ENCODE data around the gene TMEM183A.

Gene TMEM183A

DNA sequence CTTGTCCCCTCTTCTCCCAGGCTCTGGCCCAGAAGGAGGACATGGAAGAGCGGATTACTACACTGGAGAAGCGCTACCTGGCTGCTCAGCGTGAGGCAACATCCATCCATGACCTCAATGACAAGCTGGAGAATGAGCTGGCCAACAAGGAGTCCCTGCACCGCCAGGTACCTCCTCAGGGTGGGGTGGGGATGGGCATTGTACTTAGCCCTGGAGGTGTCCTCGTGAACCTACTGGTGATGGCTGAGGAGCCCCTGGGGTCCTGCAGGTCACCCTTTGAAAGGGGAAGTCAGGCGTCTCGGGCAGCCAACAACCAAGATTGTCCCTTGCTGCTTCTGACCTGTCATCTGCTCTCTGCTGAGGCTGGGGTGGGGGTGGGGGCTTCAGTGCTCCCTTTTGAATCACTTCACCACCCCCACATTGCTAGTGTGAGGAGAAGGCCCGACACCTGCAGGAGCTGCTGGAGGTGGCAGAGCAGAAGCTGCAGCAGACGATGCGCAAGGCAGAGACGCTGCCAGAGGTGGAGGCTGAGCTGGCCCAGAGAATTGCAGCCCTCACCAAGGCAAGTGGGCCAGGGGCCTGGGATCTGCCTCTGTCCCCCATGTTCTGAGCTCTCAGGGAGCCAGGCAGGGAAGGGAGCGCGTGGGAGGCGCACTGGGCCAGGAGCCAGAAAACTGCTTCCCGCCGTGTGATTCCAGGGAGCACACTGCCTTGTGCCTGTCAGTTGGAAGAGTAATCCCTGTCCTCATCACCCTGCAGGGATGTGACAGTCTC lies 38.8 kb downstream of the TMEM183A start:
- DNase-seq (ENCODE audit: low read depth): no peak

DNA sequence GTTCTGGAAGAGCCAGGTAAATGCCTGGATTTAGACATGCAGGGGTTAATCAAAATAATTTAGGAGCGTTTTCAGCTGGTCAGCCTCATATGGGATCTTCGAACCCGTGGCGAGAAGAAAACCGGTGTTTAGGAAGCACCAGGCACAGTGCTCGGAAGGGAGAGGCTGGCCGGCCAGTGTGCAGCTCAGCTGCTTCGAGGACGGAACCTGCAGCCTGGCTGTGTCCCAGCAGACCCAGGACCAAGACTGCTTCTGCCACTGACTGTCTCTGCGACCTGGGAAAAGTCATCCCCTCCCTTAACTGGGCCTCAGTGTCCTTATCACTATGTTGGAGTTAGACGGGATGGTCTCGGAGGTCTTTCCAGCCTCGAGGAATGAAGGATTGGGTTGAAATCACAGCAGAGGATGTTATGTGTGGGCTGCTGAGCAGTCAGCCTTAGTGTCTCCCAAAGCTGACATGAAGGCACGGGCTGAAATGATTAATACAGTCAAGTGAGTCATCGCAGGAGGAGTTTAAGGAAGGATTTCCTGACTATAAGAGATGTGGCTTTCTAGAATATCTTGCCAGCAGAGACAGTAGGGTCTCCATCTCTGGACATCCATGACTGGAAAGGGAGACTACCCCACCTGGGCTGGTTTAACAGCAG lies 39.9 kb downstream of the TMEM183A start:
- DNase-seq (ENCODE audit: low read depth): peak; percentile 76

DNA sequence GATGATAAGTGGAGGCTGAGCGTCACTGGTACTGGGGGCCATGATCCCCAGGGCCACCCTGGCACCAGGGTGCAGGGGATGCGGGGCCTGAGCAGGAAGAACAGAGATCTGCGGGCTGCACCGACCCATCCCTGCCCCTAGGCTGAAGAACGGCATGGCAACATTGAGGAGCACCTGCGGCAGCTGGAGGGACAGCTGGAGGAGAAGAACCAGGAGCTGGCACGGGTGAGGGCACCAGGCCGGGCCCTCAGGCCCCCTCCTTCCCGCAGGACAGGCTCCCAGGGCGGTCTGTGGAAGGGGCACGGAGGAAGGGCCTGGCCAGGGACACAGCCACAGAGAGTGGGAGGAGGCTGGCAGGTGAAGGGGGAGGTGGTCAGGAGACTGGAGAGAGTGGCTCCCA lies 40.9 kb downstream of the TMEM183A start:
- no peak for DNase-seq (ENCODE audit: low read depth)

DNA sequence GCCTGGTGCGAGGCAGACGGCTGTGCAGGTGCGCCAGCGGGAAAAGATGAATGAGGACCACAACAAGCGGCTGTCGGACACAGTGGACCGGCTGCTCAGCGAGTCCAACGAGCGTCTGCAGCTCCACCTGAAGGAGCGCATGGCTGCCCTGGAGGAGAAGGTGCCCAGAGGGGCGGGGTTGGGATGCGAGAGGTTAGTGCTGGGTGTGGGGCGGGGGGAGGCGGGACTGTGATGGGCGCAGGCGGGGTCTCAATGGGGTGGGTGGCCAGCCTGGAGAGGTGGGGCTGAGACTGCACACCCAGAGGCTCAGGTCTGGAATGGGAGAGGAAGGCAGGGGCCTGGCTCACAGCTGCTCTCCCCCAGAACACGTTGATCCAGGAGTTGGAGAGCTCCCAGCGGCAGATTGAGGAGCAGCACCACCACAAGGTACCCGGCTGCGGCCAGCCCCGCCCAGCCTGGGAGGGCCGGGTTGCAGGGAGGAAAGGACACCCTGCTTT lies 41.4 kb downstream of the TMEM183A start:
- no peak for DNase-seq (ENCODE audit: low read depth)

DNA sequence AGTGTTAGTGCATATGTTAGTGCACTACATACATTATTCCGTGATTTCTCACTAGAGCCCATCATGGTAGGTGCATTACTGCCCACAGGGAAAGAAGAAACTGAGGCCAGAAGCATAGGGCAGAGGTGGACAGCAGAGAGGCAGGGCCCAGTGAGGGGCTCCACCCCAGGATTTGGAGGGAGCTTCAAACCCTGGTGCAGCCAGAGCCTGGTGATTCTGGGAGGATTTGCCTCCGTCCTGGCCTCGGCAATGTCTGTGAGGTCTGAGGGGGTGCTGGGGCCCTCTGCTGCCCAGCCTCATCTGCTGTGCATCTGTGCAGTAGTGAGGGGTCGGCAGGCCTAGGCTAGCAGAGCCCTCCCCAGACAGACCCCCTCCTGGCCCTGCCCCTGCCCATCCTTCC lies 41.9 kb downstream of the TMEM183A start:
- DNase-seq (ENCODE audit: low read depth): no peak

DNA sequence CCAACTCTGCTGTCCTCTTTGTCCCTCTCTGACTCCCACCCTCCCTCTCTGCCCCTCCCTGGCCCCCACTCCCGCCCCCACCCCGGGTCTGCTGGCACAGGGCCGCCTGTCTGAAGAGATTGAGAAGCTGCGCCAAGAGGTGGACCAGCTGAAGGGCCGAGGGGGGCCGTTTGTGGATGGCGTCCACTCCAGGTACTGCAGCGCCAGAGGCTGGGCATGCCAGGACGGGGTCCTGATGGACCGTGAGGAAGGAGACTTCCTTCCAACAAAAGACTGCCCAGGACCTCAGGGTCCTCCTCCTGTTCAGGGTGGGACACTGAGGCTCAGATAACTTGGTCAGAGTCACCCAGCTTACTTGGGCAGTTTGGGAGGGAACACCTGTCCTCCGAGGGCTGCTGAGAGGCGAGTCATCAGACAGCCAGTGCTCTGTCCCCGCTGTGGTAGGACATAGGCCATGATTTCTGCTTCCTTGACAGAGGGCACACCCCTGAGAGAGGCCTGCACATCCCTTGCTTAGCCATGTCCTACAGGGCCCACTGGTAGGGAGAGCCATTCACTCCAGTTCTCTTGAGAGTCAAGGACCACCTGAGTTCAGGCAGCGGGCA lies 42.5 kb downstream of the TMEM183A start:
- no peak for DNase-seq (ENCODE audit: low read depth)

DNA sequence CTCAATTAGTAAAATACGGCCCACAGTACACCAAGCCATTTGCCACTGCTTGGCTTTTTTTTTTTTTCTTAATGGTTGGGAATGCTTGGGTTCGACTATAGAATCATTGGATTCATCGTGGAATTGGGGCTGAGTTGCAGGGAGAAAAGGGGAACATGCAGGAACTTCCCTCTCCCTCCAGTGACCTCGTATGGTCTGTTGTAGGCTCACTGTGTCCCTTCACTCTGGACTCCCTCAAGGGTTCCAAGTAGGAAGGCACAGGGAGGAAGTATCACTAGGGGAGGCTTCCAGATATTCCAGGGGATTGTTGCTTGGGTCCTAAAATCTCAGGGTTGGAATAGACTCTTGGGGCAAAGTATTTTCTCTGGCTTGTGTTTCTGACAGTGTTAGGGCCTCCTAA lies 43.7 kb downstream of the TMEM183A start:
- DNase-seq (ENCODE audit: low read depth): no peak

DNA sequence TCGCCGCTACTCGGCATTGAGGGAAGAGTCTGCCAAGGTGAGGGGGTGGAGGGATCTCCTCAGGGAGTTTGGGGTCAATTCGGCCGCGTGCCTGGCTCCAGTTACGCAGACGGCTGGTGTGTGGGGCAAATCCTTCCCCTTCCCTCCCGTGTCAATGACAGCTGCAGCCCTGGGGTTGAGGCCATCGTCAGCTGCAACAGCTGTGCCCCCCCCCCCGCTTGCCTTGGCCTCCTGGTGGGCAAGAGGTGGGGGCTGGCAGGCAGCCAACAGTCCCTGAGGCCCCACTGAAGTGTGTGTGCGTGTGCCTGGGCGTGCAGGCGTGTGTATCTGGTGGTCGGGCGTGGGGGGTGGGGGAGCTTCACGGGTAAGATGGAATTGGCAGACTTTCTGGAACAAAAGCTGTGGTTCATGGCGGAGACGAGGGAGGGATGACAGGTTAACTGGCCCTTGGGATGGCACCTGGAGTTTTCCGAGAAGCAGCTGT lies 44.7 kb downstream of the TMEM183A start:
- no peak for DNase-seq (ENCODE audit: low read depth)

DNA sequence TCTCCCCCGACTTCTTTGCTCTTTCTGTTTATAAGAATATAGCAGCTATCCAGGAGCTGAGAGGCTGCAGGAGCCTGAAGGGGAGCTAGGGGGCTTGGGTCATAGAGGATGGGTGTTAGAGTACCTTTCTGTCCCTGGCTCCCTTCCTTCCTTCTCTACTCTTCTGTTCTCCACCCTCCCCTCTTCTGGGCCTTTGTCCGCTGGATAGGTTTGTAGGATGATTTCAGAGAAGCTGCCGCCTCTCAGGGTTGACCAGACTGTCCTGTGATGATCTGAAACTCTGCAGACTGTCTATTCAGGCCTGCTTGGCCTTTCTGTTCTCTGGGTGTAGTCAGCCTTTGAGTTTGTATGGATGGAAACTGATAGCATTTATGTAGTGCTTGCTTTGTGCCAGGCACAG lies 45.4 kb downstream of the TMEM183A start:
- DNase-seq (ENCODE audit: low read depth): no peak

DNA sequence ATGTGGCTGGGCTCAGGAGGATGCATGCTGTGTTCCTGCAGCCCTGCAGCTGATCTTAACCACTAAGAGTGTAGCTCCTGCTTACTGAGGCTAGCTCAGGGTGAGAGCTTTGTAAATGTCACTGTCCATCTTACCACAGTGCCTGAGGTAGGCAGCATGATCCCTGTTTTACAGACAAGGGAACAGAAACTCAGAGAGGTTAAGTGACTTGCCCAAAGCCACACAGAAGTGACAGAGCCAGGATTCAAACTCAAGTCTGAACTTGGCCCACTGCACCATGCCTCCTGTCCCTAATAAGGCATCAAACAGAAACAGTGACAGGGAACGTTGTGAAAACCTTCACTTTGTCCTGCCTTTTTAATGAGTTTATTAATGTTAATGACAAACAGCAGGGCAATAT lies 47.0 kb downstream of the TMEM183A start:
- DNase-seq (ENCODE audit: low read depth): no peak

DNA sequence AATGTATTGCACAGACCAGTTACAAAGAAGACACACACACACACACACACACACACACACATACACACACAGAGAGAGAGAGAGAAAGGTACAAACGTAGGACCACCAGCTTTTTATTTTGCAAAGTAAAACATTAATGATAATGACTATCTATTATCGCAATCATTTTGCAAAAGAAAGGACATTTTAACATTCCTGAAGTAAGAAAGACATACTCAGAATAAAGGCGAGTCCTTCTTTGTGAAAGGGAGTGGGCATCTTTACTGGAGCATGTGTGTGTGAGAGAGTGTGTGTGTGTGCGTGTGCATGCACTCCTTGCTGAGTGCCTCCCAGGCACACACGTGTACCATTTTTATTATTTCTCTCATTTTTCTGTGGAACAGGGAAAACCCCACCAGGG lies 47.5 kb downstream of the TMEM183A start:
- DNase-seq (ENCODE audit: low read depth): no peak

DNA sequence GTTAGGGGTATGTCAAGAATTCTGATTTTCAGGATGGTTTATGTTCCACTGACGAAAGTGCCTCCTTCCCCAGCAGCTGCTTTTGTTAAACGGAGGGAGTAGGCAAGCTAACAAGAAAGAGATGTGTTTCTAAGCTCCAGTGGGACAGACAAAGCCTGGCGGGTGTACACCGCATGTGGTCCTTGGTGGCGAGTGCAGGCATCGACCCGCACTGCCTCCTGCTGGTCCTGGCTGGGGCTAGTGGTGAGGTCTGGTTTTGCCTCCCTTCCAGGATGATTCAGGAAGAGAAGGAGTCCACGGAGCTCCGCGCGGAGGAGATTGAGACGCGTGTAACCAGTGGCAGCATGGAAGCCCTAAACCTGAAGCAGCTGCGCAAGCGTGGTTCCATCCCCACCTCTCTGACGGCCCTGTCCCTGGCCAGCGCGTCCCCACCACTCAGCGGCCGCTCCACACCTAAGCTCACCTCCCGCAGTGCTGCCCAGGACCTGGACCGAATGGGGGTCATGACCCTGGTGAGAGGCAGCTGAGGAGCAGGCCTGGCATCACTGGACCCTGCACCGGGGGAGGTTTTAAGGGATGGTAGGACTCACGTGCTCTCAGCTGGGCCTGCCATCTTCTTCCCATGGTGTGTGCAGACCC lies 48.1 kb downstream of the TMEM183A start:
- DNase-seq (ENCODE audit: low read depth): no peak

DNA sequence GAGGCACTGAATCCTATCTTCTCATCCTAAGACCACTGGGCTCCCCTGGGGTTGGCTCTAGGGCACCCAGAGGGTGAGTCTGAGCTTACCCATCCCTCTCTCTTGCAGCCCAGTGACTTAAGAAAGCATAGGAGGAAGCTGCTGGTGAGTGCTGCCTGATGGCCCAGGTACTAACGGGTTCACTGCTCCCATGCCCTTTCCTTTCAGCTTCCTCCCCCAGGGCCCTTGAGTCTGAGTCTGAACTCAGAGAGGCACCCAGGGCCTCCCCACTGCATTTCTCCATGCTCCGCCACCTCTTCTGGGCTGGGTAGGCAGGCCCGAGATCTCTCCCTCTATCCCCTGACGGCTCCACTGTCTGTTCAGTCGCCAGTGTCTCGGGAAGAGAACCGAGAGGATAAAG lies 48.8 kb downstream of the TMEM183A start:
- DNase-seq (ENCODE audit: low read depth): no peak

DNA sequence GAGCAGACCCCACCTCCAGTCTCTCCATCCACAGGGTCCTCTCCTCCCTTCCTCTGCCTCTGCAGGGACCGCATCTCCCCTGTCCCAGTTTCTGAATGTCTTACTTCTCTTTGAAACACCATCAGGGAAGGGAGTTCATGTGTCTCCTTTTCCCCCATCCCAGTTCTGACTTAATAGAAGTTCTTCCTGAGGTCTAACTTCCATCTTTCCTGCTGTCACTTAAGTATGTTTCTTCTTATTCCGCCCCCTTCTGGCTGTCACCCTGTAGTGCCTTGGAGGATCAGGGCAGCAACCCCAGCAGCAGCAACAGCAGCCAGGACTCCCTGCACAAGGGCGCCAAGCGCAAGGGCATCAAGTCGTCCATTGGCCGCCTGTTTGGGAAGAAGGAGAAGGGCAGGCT lies 49.3 kb downstream of the TMEM183A start:
- no peak for DNase-seq (ENCODE audit: low read depth)

DNA sequence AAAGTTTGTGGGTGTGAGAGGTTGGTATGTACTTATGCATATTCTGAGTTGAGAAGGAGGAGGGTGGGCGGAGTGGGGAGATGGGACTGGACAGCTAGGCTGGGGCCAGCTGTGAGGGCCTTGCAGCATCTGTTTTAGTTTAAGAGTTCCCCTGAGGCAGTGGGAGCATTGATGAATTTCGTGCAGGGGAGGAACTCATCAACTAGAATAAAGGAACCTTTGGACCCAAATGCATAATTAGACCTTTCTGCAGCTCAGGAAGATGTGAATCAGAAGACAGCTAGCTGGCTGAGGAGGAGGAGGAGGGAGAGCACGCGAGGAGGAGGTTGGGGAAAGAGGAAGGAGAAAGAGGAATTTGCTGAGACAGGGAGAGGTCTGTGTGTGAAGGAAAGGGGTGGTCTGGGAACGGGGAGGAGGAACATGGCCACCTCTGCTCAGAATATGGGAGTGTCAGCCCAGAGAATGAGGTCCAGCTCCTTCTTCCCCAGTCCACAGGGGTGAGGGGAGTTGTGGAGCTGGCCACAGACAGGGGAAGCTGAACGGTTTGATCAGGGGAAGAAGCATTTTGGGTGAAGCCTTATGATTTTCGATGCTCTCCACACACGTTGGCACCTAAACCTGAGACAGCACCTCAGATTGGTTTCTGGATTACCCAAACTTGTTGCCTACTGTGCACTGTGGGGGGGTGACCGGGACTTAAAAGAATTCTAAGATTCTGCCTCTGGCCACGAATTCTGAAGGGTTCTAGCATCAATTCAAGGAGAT lies 50.9 kb downstream of the TMEM183A start:
- no peak for DNase-seq (ENCODE audit: low read depth)

DNA sequence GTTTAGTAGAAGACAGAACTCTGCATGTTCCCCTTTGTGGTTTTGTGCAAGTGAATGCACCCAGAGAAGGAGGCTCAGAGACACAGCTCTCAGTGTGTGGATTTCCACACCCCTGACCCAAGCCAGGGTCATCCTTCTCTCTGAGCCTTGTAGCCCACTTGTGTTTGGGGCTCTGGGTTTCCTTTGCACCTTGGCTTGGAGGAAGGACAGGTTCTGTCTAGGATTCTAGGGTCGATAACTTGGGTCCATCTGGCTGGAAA lies 51.4 kb downstream of the TMEM183A start:
- DNase-seq (ENCODE audit: low read depth): no peak

DNA sequence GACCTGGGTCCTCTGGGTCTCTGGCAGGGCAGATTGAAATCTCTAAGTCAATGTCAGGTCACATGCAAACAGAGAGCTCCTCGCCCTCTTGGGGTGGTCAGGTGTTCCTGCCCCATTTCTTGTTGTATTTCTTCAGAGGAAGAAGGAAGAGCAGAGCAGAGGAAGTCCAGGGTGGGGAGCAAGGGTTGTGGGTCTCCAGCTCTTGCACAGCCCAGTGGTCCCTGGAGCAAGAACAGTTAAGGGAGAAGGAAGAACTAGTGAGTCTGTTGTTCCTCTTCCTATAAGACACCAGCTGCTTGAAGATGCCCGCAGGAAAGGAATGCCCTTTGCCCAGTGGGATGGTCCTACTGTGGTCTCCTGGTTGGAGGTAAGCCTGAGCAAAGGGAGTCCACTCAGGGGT lies 52.3 kb downstream of the TMEM183A start:
- no peak for DNase-seq (ENCODE audit: low read depth)

DNA sequence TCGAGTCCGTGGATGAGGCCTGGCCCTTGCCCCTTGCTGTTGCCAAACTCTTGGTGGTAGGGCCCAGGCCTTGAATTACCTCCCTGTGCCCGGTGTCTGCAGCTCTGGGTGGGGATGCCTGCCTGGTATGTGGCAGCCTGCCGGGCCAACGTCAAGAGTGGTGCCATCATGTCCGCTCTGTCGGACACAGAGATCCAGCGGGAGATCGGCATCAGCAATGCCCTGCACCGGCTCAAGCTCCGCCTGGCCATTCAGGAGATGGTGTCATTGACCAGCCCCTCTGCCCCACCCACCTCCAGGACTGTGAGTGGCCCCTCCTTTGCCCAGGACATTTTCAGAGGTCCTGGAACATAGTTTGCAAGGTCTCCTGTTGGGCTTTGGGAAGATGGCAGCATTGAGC lies 52.9 kb downstream of the TMEM183A start:
- no peak for DNase-seq (ENCODE audit: low read depth)

DNA sequence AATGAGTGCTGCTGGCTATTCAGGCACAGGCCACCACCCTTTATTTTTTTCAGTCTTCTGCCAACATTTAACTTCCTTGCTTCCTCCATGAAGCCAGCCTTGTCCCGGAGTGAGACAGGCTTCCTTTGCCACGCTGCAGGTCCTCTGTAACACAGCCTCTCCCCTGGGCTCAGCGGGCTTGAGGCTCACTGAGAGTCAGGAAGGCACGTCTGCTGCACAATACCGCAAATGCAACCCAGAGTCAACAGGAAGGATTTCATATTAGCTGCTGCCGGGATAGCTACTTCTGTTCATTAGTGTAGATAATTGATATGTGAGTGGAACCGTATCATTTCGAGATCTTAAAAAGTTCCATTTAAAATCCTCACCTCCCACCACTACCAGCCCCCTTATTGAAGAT lies 56.1 kb downstream of the TMEM183A start:
- DNase-seq (ENCODE audit: low read depth): no peak

DNA sequence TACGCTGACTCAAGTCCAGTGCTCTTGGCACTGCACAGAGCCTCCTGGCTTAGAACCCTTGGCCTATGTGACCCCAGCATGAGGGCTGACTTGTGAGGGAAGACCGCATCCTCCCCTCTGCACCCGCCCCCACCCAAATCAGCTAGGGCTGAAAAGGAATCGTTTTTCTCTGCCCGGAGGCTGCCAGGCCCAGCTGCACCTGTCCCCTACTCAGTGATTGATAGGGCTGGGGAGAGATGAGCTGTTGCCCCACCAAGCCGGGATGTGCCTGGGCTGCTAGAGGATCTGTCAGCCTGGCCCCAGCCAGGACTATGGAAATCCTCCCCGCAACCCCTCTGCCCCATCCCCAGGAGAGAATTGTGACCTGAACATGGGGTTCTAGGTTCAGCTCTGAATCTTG lies 58.0 kb downstream of the TMEM183A start:
- DNase-seq (ENCODE audit: low read depth): no peak

DNA sequence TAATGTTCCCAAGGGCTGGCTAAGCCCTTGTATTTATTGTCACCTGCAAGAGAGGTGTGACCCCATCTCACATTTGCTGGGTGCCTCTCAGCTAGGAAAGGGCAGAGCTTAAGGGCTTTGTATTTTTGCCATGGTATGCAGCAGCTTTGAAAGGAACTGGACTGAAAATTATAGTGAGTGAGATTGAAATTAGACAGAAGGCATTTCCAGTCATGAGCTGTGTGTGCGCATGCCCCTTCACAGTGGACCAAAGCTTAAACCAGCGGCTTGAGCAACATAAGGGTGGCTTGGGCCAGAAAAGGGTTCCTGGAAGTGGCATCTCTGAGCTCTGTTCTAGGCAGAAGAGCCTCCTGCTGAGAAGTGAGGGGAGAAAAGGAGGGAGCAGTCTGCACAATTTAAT lies 58.8 kb downstream of the TMEM183A start:
- DNase-seq (ENCODE audit: low read depth): no peak

DNA sequence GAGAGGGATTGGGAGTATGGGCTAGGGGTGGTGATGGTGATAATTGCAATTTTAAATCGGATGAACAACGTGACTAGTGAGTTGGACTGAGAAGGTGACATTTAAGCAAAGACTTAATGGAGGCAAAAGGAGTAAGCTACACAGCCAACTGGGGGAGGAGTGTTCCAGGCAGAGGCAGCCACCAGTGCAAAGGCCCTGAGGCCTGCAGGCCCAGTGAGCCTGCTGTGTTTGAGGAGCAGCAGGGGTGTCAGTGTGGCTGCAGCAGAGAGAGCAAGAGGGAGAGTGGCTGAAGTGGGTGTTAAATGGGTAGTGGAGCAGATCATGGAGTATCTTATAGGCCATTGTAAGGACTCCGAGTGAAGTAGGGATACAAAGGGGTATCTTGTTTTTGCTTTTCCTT lies 59.8 kb downstream of the TMEM183A start:
- DNase-seq (ENCODE audit: low read depth): no peak

All from stromal cell of bone marrow (primary cell).